Naive thymus-derived CD4-positive, alpha-beta T cell (primary cell): ENCODE data around the gene KBTBD3. TPM values are rescaled to one million over a fixed set of nuclear protein-coding genes. Genes with fewer than 3 reads are reported as not detected.

Experiments used
- ATAC-seq: fragments of 150-1000 bp; cut with Tn5 transposase; 2 replicates; pipeline ENCODE4 v1.10.0; 2021; ENCODE audit warnings: mild to moderate bottlenecking, moderate library complexity
- CTCF ChIA-PET: fragments of 350-600 bp; sonication (Branson Sonifier 250); formaldehyde crosslinking; loops from one replicate; lab custom pipeline; 2021; ENCODE audit warnings: antibody characterized with exemption; lab: Charles Lee
- POLR2A ChIA-PET: fragments of 350-600 bp; sonication (Branson Sonifier 250); formaldehyde crosslinking; loops from one replicate; lab custom pipeline; 2021; ENCODE audit warnings: antibody characterized with exemption, inconsistent platforms; lab: Charles Lee
- DNase-seq, 9 donors: peaks; one replicate each; pipeline versions ENCODE4 v3.0.0 to v3.0.0-alpha.2; 2020 to 2022; ENCODE audit warnings: mixed read lengths in 1 of 9
- H3K27ac ChIP-seq: one replicate; pipeline ENCODE4 v1.7.0; 2013; ENCODE audit warnings: mild to moderate bottlenecking, low read depth, low read length, moderate library complexity
- H3K27me3 ChIP-seq, 2 donors: one replicate each; pipeline ENCODE4 v1.7.0; 2013; ENCODE audit warnings: low read length in 2 of 2, mild to moderate bottlenecking in 2 of 2, moderate library complexity in 2 of 2; ENCODE audit not compliant: control insufficient read depth in 2 of 2, insufficient read depth in 2 of 2
- H3K36me3 ChIP-seq, 3 experiments: 1 replicate in 2 of 3; 2 replicates in 1 of 3; pipeline ENCODE4 v1.7.0; 2013; ENCODE audit warnings: low read length in 3 of 3, mild to moderate bottlenecking in 3 of 3, moderate library complexity in 1 of 3; ENCODE audit not compliant: insufficient read depth in 3 of 3, control insufficient read depth in 2 of 3
- H3K4me1 ChIP-seq, 2 donors: one replicate each; pipeline ENCODE4 v1.7.0; 2013; ENCODE audit warnings: low read length in 2 of 2, mild to moderate bottlenecking in 2 of 2, moderate library complexity in 1 of 2; ENCODE audit not compliant: control insufficient read depth in 2 of 2, insufficient read depth in 2 of 2
- H3K4me3 ChIP-seq: 2 replicates; pipeline ENCODE4 v1.7.0; 2013; ENCODE audit warnings: mild to moderate bottlenecking, low read length
- H3K9me3 ChIP-seq, 3 experiments: 1 replicate in 2 of 3; 2 replicates in 1 of 3; pipeline ENCODE4 v1.7.0; 2013; ENCODE audit warnings: low read length in 3 of 3; ENCODE audit not compliant: control insufficient read depth in 2 of 3
- H3K27ac Mint-ChIP-seq, 9 donors: one replicate each; pipeline ENCODE4 v1.8.0; 2020 to 2022; ENCODE audit warnings: mixed read lengths in 9 of 9, mild to moderate bottlenecking in 8 of 9, moderate library complexity in 5 of 9, inconsistent platforms in 2 of 9
- H3K27me3 Mint-ChIP-seq, 5 donors: one replicate each; pipeline ENCODE4 v1.8.0; 2021 to 2022; ENCODE audit warnings: mixed read lengths in 5 of 5, mild to moderate bottlenecking in 1 of 5
- H3K36me3 Mint-ChIP-seq, 5 donors: one replicate each; pipeline ENCODE4 v1.8.0; 2020 to 2022; ENCODE audit warnings: mixed read lengths in 5 of 5, mild to moderate bottlenecking in 3 of 5, inconsistent platforms in 1 of 5
- H3K4me1 Mint-ChIP-seq, 7 donors: one replicate each; pipeline ENCODE4 v1.8.0; 2020 to 2022; ENCODE audit warnings: mixed read lengths in 7 of 7, mild to moderate bottlenecking in 3 of 7, inconsistent platforms in 1 of 7
- H3K4me3 Mint-ChIP-seq, 10 donors: one replicate each; pipeline ENCODE4 v1.8.0; 2020 to 2022; ENCODE audit warnings: mild to moderate bottlenecking in 10 of 10, mixed read lengths in 10 of 10, moderate library complexity in 6 of 10, inconsistent platforms in 2 of 10
- H3K9me3 Mint-ChIP-seq, 11 donors: one replicate each; pipeline ENCODE4 v1.8.0; 2020 to 2022; ENCODE audit warnings: mixed read lengths in 11 of 11, mild to moderate bottlenecking in 4 of 11, inconsistent platforms in 1 of 11, moderate library complexity in 1 of 11
- intact Hi-C, 2 donors: fragments of 100-400 bp; cut with micrococcal nuclease; formaldehyde crosslinking; loops; one replicate each; pipeline ENCODE4 v1.15.1; 2023
- polyA plus RNA-seq, 2 donors: library from polyadenylated mRNA; unstranded; fragments of 300-500 nt; fragmentation: Illumina TruSeq; gene quantifications; one replicate each; pipeline ENCODE4 v1.2.3, GENCODE V29; 2021
- total RNA-seq, 6 experiments: library from RNA in 5 of 6; stranded (reverse) in 5 of 6; gene quantifications; 1 replicate in 5 of 6; 2 replicates in 1 of 6; pipeline ENCODE4 v1.2.3 and lab custom pipeline; 2021 to 2026

The KBTBD3 gene
- total and polyA plus RNA-seq, 7 experiments from 2014 or later: 3.4 to 16.6 (median 6.7) TPM

GRCh38 chr11:106030609-106031008, 46.5 kb downstream of the KBTBD3 start:
- intact Hi-C loops: no loop called here
- H3K4me3 ChIP-seq: no peak overlapping the region
- Mint-ChIP-seq H3K36me3 (peaks cover 0 to 5% (median 4%) of the 10 kb centered on the region in 5 donors), H3K27ac (no peak overlapping the region), H3K27me3 (peaks cover 38 to 65% (median 51%) of the 10 kb centered on the region in 5 donors), H3K4me3 (no peak overlapping the region), H3K9me3 (peaks cover 0 to 19% (median 7%) of the 10 kb centered on the region in 11 donors), H3K4me1 (peaks cover 0 to 5% (median 0%) of the 10 kb centered on the region in 7 donors)
- ChIA-PET POLR2A (no interaction called here), CTCF (no interaction called here)
- H3K36me3 ChIP-seq: no peaks in the 10 kb centered on the region
- no peaks in the 10 kb centered on the region for H3K4me1 ChIP-seq
- H3K27me3 ChIP-seq: no peaks in the 10 kb centered on the region
- H3K9me3 ChIP-seq: no peaks in the 10 kb centered on the region
- no peak overlapping the region for H3K27ac ChIP-seq
- ATAC-seq (no peak), DNase-seq (no peak)

- POLR2A ChIA-PET: interaction anchor here (0.7 kb wide), 1 partner anchor 54 kb away, joined by 5 read pairs; the partner anchor contains the start of genes AASDHPPT and KBTBD3
- H3K9me3 Mint-ChIP-seq: peaks cover 3 to 18% (median 5%) of the 10 kb centered on the region in 11 donors
- DNase-seq: peak in 1 of 9 donors; percentile 9
- H3K4me3 Mint-ChIP-seq: peak overlapping the region; percentile 91 to 99 (median 94)
- peak overlapping the region; percentile 82 for H3K4me3 ChIP-seq
- H3K36me3 Mint-ChIP-seq: peaks cover 4 to 20% (median 11%) of the 10 kb centered on the region in 5 donors
- peak overlapping the region; percentile 34 for H3K27ac ChIP-seq
- peak overlapping the region; percentile 82 to 96 (median 89) for H3K27ac Mint-ChIP-seq
- peaks cover 10 to 20% of the 10 kb centered on the region in 2 donors for H3K4me1 ChIP-seq
- no peaks in the 10 kb centered on the region for H3K9me3 ChIP-seq
- H3K27me3 Mint-ChIP-seq: peaks cover 0 to 18% (median 6%) of the 10 kb centered on the region in 5 donors
- ATAC-seq: no peak
- H3K27me3 ChIP-seq: no peaks in the 10 kb centered on the region
- H3K4me1 Mint-ChIP-seq: peaks cover 34 to 54% (median 45%) of the 10 kb centered on the region in 7 donors
- no peaks in the 10 kb centered on the region for H3K36me3 ChIP-seq
- CTCF ChIA-PET: no interaction called here
- intact Hi-C loops: loop anchor here (1.0 to 10.0 kb wide), 9 partner anchors 54 to 1986 kb away; partner anchors contain the start of genes AASDHPPT (in 2 of the 2), ALKBH8 (in 2 of the 2), CWF19L2 (in 2 of the 2) and KBTBD3 (in 2 of the 2)
Measured at GRCh38 chr11:106022795-106023275, 54.3 kb downstream of the KBTBD3 start.

- H3K27me3 ChIP-seq: no peaks in the 10 kb centered on the region
- peak; percentile 98 for ATAC-seq
- H3K36me3 ChIP-seq: no peaks in the 10 kb centered on the region
- H3K27ac ChIP-seq: peak within 1 kb of the TSS; percentile 66
- H3K36me3 Mint-ChIP-seq: peaks cover 4 to 16% (median 11%) of the 10 kb centered on the region in 5 donors
- intact Hi-C loops: loop anchor here (1.0 to 10.0 kb wide), 9 partner anchors 55 to 1987 kb away; partner anchors contain the start of genes AASDHPPT (in 2 of the 2), ALKBH8 (in 2 of the 2), CWF19L2 (in 2 of the 2) and KBTBD3 (in 2 of the 2)
- peak within 1 kb of the TSS; percentile 82 for H3K4me3 ChIP-seq
- DNase-seq: peak; percentile 89 to 97 (median 95)
- H3K27me3 Mint-ChIP-seq: peaks cover 0 to 13% (median 6%) of the 10 kb centered on the region in 5 donors
- peaks cover 3 to 12% (median 3%) of the 10 kb centered on the region in 11 donors for H3K9me3 Mint-ChIP-seq
- H3K9me3 ChIP-seq: no peaks in the 10 kb centered on the region
- POLR2A ChIA-PET: interaction anchor here (0.7 kb wide), 1 partner anchor 55 kb away, joined by 5 read pairs; the partner anchor contains the start of genes AASDHPPT and KBTBD3
- H3K4me1 ChIP-seq: peaks cover 10 to 20% of the 10 kb centered on the region in 2 donors
- peaks cover 34 to 60% (median 49%) of the 10 kb centered on the region in 7 donors for H3K4me1 Mint-ChIP-seq
- H3K4me3 Mint-ChIP-seq: peak within 1 kb of the TSS; percentile 91 to 99 (median 94)
- H3K27ac Mint-ChIP-seq: peak within 1 kb of the TSS; percentile 82 to 96 (median 89)
- CTCF ChIA-PET: no interaction called here
Measured at GRCh38 chr11:106021967-106022794, 55.0 kb downstream of the KBTBD3 start, which contains the start of gene MSANTD4. TSS of gene MSANTD4 (minus strand) at chr11:106022240. CDS start at chr11:106010917, 11,323 bp downstream.

- Histone ChIP-seq H3K27me3 (no peaks in the 10 kb centered on the region), H3K4me3 (peak overlapping the region; percentile 82), H3K4me1 (peaks cover 10 to 22% of the 10 kb centered on the region in 2 donors), H3K36me3 (no peaks in the 10 kb centered on the region), H3K9me3 (no peaks in the 10 kb centered on the region), H3K27ac (peak overlapping the region; percentile 66)
- ATAC-seq (no peak), DNase-seq (no peak)
- Mint-ChIP-seq H3K27me3 (peaks cover 0 to 7% (median 0%) of the 10 kb centered on the region in 5 donors), H3K4me3 (peak overlapping the region; percentile 91 to 99 (median 94)), H3K27ac (peak overlapping the region in 8 of 9 donors; percentile 82 to 96 (median 88)), H3K36me3 (peaks cover 7 to 18% (median 13%) of the 10 kb centered on the region in 5 donors), H3K9me3 (peaks cover 0 to 4% (median 2%) of the 10 kb centered on the region in 11 donors), H3K4me1 (peaks cover 35 to 68% (median 55%) of the 10 kb centered on the region in 7 donors)
- intact Hi-C loops: loop anchor here (5.0 to 10.0 kb wide), 5 partner anchors 974 to 1546 kb away; partner anchors contain the start of genes ALKBH8 (in 2 of the 2), CARD16 (in 1 of the 2), CASP1 (in 1 of the 2) and CWF19L2 (in 1 of the 2)
- ChIA-PET POLR2A (no interaction called here), CTCF (no interaction called here)
Measured at GRCh38 chr11:106021181-106021966, 55.8 kb downstream of the KBTBD3 start.

GRCh38 chr11:106017093-106017492, 60.1 kb downstream of the KBTBD3 start:
- no peak for DNase-seq

More at GRCh38 chr11:106017093-106017492, 60.1 kb downstream of the KBTBD3 start:
- H3K9me3 ChIP-seq: no peaks in the 10 kb centered on the region
- H3K27ac ChIP-seq: no peak overlapping the region
- Mint-ChIP-seq H3K9me3 (peaks cover 0 to 3% (median 0%) of the 10 kb centered on the region in 11 donors), H3K27me3 (no peaks in the 10 kb centered on the region), H3K27ac (no peak overlapping the region), H3K4me1 (peaks cover 39 to 92% (median 76%) of the 10 kb centered on the region in 7 donors), H3K36me3 (peaks cover 8 to 39% (median 24%) of the 10 kb centered on the region in 5 donors), H3K4me3 (peak overlapping the region in 1 of 10 donors; percentile 34)
- H3K4me3 ChIP-seq: no peak overlapping the region
- no peaks in the 10 kb centered on the region for H3K36me3 ChIP-seq
- intact Hi-C loops: no loop called here
- ChIA-PET POLR2A (no interaction called here), CTCF (no interaction called here)
- peaks cover 10 to 27% of the 10 kb centered on the region in 2 donors for H3K4me1 ChIP-seq
- no peak for ATAC-seq
- H3K27me3 ChIP-seq: no peaks in the 10 kb centered on the region
